OCI-LY3 (cell line): ENCODE measurements around the gene PRR35.

Experiments
- EZH2phosphoT487 ChIP-seq: fragments of 200-600 bp; shearing (Covaris generic); IDR thresholded peaks from 2 replicates; pipeline ENCODE4 v1.6.1; 2018; ENCODE audit warnings: antibody characterized with exemption, mixed run types, low read depth
- TF ChIP-seq, protein P1 (sequence below): fragments of 200-600, 300-600 bp; sonication (generic); IDR thresholded peaks from 2 replicates; pipeline ENCODE4 v1.5.1; 2014; ENCODE audit warnings: antibody characterized with exemption, low read length, low read depth

DNA sequence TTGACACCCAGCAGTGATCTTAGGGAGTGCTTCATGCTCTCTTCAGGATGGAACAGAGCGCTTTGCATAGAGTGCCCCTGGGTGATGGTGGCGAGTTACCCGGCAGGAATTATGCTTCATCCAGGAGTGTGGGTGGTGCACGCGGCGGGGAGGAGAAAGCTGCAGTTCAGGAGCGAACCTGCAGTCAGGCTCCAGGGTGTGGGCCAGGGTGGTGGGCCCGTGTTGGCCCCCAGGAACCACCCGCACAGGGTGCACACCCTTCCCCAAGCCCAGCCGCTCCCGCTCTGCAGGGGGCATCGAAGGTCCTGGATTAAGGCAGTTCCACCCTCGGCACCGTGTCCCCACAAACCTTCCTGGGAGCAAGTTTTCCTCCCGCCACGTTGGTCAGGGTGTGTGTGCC, 33.6 kb downstream of the PRR35 start:
- TF ChIP-seq, protein P1, sequence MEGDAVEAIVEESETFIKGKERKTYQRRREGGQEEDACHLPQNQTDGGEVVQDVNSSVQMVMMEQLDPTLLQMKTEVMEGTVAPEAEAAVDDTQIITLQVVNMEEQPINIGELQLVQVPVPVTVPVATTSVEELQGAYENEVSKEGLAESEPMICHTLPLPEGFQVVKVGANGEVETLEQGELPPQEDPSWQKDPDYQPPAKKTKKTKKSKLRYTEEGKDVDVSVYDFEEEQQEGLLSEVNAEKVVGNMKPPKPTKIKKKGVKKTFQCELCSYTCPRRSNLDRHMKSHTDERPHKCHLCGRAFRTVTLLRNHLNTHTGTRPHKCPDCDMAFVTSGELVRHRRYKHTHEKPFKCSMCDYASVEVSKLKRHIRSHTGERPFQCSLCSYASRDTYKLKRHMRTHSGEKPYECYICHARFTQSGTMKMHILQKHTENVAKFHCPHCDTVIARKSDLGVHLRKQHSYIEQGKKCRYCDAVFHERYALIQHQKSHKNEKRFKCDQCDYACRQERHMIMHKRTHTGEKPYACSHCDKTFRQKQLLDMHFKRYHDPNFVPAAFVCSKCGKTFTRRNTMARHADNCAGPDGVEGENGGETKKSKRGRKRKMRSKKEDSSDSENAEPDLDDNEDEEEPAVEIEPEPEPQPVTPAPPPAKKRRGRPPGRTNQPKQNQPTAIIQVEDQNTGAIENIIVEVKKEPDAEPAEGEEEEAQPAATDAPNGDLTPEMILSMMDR: no peak
- TF ChIP-seq EZH2phosphoT487: no peak
